Loucy (cell line): ENCODE results near the gene FDPS.

Experiments used
- CTCF ChIP-seq: fragments of 200-600 bp; sonication (generic); conservative IDR thresholded peaks from 2 replicates; pipeline ENCODE4 v1.5.1; 2014; ENCODE audit warnings: mild to moderate bottlenecking, antibody characterized with exemption, low read length
- EZH2phosphoT487 ChIP-seq: fragments of 200-600 bp; IDR thresholded peaks from 2 replicates; pipeline ENCODE4 v1.6.1; 2018; ENCODE audit warnings: antibody characterized with exemption, mild to moderate bottlenecking, moderate library complexity, borderline replicate concordance

- TF ChIP-seq CTCF (no peak), EZH2phosphoT487 (no peak)
Measured at GRCh38 chr1:155285063-155285462, 23.6 kb upstream of the FDPS start.
